AG04449 (cell line): ENCODE measurements around the gene PPP1R12A.
"Not testable (repeated sequence)": the region's sequence is repeated elsewhere in the genome, so short reads cannot be mapped to it uniquely, and the experiment has no call there.

ENCODE experiments used
- CTCF ChIA-PET: fragments of 350-600 bp; formaldehyde crosslinking; extraction: SDS; loops from one replicate; lab custom pipeline; 2021; ENCODE audit warnings: antibody characterized with exemption; lab: Yijun Ruan, JAX
- POLR2A ChIA-PET: fragments of 400-600, 350-600 bp; formaldehyde crosslinking; extraction: SDS; loops from one replicate; lab custom pipeline; 2020; ENCODE audit warnings: antibody characterized with exemption, inconsistent platforms; lab: Yijun Ruan, JAX
- DNase-seq: peaks from one replicate; pipeline ENCODE4 v3.0.0-alpha.2; 2010; ENCODE audit warnings: low read depth, low spot score
- H3K4me3 ChIP-seq: 2 replicates; pipeline ENCODE4 v1.5.1; 2011; ENCODE audit warnings: low read depth, mild to moderate bottlenecking, control low read depth, low read length
- TF ChIP-seq, protein P1 (sequence below): IDR thresholded peaks from one replicate; pipeline ENCODE4 v1.5.1; 2011; ENCODE audit warnings: mild to moderate bottlenecking, moderate library complexity, low read length, control low read depth, inconsistent platforms; ENCODE audit not compliant: insufficient read depth; ENCODE audit errors: missing control alignments

The PPP1R12A gene

GRCh38 chr12:79935021-79935623, at the start of gene PPP1R12A:
Gene PPP1R12A, minus strand, starts transcription at chr12:79935097. Its CDS starts 166 bp downstream, at chr12:79934931.
- peak; percentile 84 for DNase-seq
- ChIA-PET POLR2A (interaction anchor here (0.9 to 1.5 kb wide), 4 partner anchors 10 to 252 kb away, joined by 3 to 5 read pairs (median 4); no protein-coding TSS in a partner anchor), CTCF (interaction anchor here (1.0 to 1.7 kb wide), 5 partner anchors 13 to 334 kb away, joined by 3 to 8 read pairs (median 5); no protein-coding TSS in a partner anchor)
- H3K4me3 ChIP-seq = peak within 1 kb of the TSS; percentile 92
- TF ChIP-seq, protein P1, sequence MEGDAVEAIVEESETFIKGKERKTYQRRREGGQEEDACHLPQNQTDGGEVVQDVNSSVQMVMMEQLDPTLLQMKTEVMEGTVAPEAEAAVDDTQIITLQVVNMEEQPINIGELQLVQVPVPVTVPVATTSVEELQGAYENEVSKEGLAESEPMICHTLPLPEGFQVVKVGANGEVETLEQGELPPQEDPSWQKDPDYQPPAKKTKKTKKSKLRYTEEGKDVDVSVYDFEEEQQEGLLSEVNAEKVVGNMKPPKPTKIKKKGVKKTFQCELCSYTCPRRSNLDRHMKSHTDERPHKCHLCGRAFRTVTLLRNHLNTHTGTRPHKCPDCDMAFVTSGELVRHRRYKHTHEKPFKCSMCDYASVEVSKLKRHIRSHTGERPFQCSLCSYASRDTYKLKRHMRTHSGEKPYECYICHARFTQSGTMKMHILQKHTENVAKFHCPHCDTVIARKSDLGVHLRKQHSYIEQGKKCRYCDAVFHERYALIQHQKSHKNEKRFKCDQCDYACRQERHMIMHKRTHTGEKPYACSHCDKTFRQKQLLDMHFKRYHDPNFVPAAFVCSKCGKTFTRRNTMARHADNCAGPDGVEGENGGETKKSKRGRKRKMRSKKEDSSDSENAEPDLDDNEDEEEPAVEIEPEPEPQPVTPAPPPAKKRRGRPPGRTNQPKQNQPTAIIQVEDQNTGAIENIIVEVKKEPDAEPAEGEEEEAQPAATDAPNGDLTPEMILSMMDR = peak; percentile 29

GRCh38 chr12:79983986-79984620, 49.2 kb upstream of the PPP1R12A start:
- H3K4me3 ChIP-seq = no peak overlapping the region
- ChIA-PET CTCF (interaction anchor here (0.6 to 2.6 kb wide), 5 partner anchors 10 to 954 kb away, joined by 3 to 9 read pairs (median 3); no protein-coding TSS in a partner anchor), POLR2A (interaction anchor here (0.9 to 1.5 kb wide), 3 partner anchors 48 to 203 kb away, joined by 4 to 6 read pairs (median 5); no protein-coding TSS in a partner anchor)
- DNase-seq = no peak
- TF ChIP-seq, protein P1 = no peak

DNA sequence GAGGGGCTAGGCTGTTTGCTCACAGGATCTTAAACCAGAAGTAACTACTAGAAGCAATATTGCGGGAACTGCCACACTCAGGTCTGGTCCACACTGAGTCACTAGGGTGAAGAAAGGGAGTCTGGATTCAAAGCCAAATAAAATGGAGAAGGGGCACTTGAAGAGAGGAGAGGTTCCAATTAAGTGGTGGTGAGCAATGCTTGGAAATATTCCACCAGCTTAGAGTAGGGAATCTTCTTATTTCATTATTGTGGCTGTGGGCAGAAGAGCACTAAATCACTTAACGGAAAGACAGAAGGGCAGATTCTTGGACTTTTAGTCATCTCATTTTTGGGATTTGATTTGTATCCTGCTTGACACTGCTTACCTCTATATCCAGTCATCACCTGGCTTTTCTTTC, 48.6 kb upstream of the PPP1R12A start:
- peak; percentile 72 for DNase-seq
- CTCF ChIA-PET = interaction anchor here (1.0 to 2.6 kb wide), 2 partner anchors 10 to 12 kb away, joined by 3 to 9 read pairs; no protein-coding TSS in a partner anchor
- TF ChIP-seq, protein P1 = no peak
- POLR2A ChIA-PET = interaction anchor here (0.7 to 1.5 kb wide), 4 partner anchors 48 to 581 kb away, joined by 3 to 6 read pairs (median 4); no protein-coding TSS in a partner anchor
- H3K4me3 ChIP-seq = no peak overlapping the region

GRCh38 chr12:79982086-79983062, 47.5 kb upstream of the PPP1R12A start:
- TF ChIP-seq, protein P1 = no peak
- H3K4me3 ChIP-seq = no peak overlapping the region
- ChIA-PET CTCF (interaction anchor here (0.9 to 2.6 kb wide), 2 partner anchors 9 to 287 kb away, joined by 4 to 9 read pairs; no protein-coding TSS in a partner anchor), POLR2A (interaction anchor here (0.7 to 1.0 kb wide), 2 partner anchors 205 to 307 kb away, joined by 3 read pairs; no protein-coding TSS in a partner anchor)
- DNase-seq = no peak

GRCh38 chr12:79978692-79979091, 43.8 kb upstream of the PPP1R12A start:
- ChIA-PET POLR2A (no interaction called here), CTCF (no interaction called here)
- no peak for DNase-seq
- H3K4me3 ChIP-seq = no peak overlapping the region
- TF ChIP-seq, protein P1 = no peak

GRCh38 chr12:79977856-79978460, 43.1 kb upstream of the PPP1R12A start:
- CTCF ChIA-PET, H3K4me3 ChIP-seq: not testable (repeated sequence)
- DNase-seq = peak; percentile 31
- POLR2A ChIA-PET = interaction anchor here (0.6 to 0.7 kb wide), 2 partner anchors 55 to 664 kb away, joined by 3 read pairs; no protein-coding TSS in a partner anchor
